HepG2 (cell line): ENCODE measurements around the gene THRA. TPM values are rescaled to one million over a fixed set of nuclear protein-coding genes. Genes with fewer than 3 reads are reported as not detected.

ENCODE experiments used
- ATAC-seq: fragments of 200-7000 bp; cut with Tn5 transposase; 3 replicates; pipeline ENCODE4 v1.9.1; 2020; ENCODE audit warnings: mild to moderate bottlenecking, moderate library complexity
- BruUV-seq: library from RNA; stranded (reverse); fragments of 400-500 nt; replicated peaks from 2 replicates; lab custom pipeline; 2021; lab: Mats Ljungman, UMichigan
- CTCF ChIA-PET: fragments of 300-600 bp; formaldehyde crosslinking; extraction: SDS; loops from one replicate; lab custom pipeline; 2021; ENCODE audit warnings: low total read pairs, inconsistent platforms, low intra/inter-chr PET ratio; lab: Yijun Ruan, JAX
- POLR2A ChIA-PET: fragments of 350-600 bp; sonication (Branson Sonifier 250); formaldehyde crosslinking; loops from one replicate; lab custom pipeline; 2020; ENCODE audit warnings: antibody characterized with exemption, inconsistent platforms; lab: Yijun Ruan, JAX
- DNase-seq: peaks from one replicate; pipeline ENCODE4 v3.0.0-alpha.2; 2015; ENCODE audit warnings: low spot score
- FAIRE-seq: peaks from 3 replicates; lab custom pipeline; 2011; peaks lifted over from hg19 to GRCh38; lab: Jason Lieb, UNC
- H2AFZ ChIP-seq: one replicate; pipeline ENCODE4 v1.6.1; 2011; ENCODE audit warnings: low read length, inconsistent platforms
- H3K27ac ChIP-seq: fragments of 300-600 bp; 3 replicates; pipeline ENCODE4 v1.8.0; 2011; ENCODE audit warnings: mixed run types, mild to moderate bottlenecking, mixed read lengths, low read length, inconsistent platforms; ENCODE audit not compliant: insufficient read depth; ENCODE audit errors: extremely low read length
- H3K27me3 ChIP-seq, 2 experiments: fragments of 200-600 bp in 1 of 2; 2 replicates in 1 of 2; 3 replicates in 1 of 2; pipeline versions ENCODE4 v1.6.0 to v1.8.0; 2011; ENCODE audit warnings: low read length in 2 of 2, mild to moderate bottlenecking in 2 of 2, moderate library complexity in 2 of 2, inconsistent platforms in 1 of 2; ENCODE audit not compliant: insufficient read depth in 2 of 2, control insufficient read depth in 1 of 2
- H3K36me3 ChIP-seq, 2 experiments: fragments of 200-600 bp in 1 of 2; replicated peaks in 1 of 2; 2 replicates in 1 of 2; 3 replicates in 1 of 2; pipeline versions ENCODE4 v1.5.1 to v1.8.0; 2011; ENCODE audit warnings: low read length in 2 of 2, inconsistent platforms in 1 of 2; ENCODE audit not compliant: insufficient read depth in 2 of 2, control insufficient read depth in 1 of 2
- H3K4me1 ChIP-seq: 2 replicates; pipeline ENCODE4 v1.5.1; 2012; ENCODE audit warnings: low read length, inconsistent platforms; ENCODE audit not compliant: insufficient read depth
- H3K4me2 ChIP-seq: 2 replicates; pipeline ENCODE4 v1.6.0; 2011; ENCODE audit warnings: low read depth, low read length, inconsistent platforms
- H3K4me3 ChIP-seq, 3 experiments: fragments of 200-600 bp in 1 of 3; sonication (generic), shearing (Covaris generic) in 1 of 3; replicated peaks in 1 of 3; 2 replicates each; pipeline ENCODE4 v1.5.1; 2011 to 2016; ENCODE audit warnings: low read length in 3 of 3, inconsistent platforms in 2 of 3, low read depth in 2 of 3, mild to moderate bottlenecking in 2 of 3, control low read depth in 1 of 3, mixed read lengths in 1 of 3; ENCODE audit not compliant: insufficient read depth in 1 of 3
- H3K79me2 ChIP-seq: one replicate; pipeline ENCODE4 v1.6.1; 2011; ENCODE audit warnings: low read length, inconsistent platforms; ENCODE audit not compliant: insufficient read depth
- H3K9ac ChIP-seq: 2 replicates; pipeline ENCODE4 v1.6.0; 2011; ENCODE audit warnings: mild to moderate bottlenecking, low read depth, low read length, inconsistent platforms; ENCODE audit not compliant: insufficient read depth
- H3K9me3 ChIP-seq: 2 replicates; pipeline ENCODE4 v1.5.1; 2012; ENCODE audit warnings: mild to moderate bottlenecking, low read length
- H4K20me1 ChIP-seq: 2 replicates; pipeline ENCODE4 v1.6.0; 2011; ENCODE audit warnings: inconsistent platforms, mild to moderate bottlenecking, low read length, moderate library complexity; ENCODE audit not compliant: insufficient read depth
- DMAP1 ChIP-seq: IDR thresholded peaks from 2 replicates; pipeline ENCODE4 v1.6.1; 2016
- FOXJ3 ChIP-seq: sonication (generic); formaldehyde crosslinking; IDR thresholded peaks from 2 replicates; pipeline ENCODE4 v1.4.0; 2020; ENCODE audit warnings: missing genetic modification reagents, mild to moderate bottlenecking, borderline replicate concordance
- NFRKB ChIP-seq: fragments of 450-650 bp; IDR thresholded peaks from 2 replicates; pipeline ENCODE4 v1.6.1; 2017
- NONO ChIP-seq, 2 experiments: fragments of 450-650 bp in 1 of 2; sonication (generic) in 1 of 2; formaldehyde crosslinking in 1 of 2; IDR thresholded peaks in 1 of 2; conservative IDR thresholded peaks in 1 of 2; 2 replicates each; pipeline versions ENCODE4 v1.6.1 to v1.8.0; 2017 to 2022; ENCODE audit warnings: mild to moderate bottlenecking in 1 of 2, missing genetic modification reagents in 1 of 2, moderate library complexity in 1 of 2
- NRL ChIP-seq: sonication (generic); formaldehyde crosslinking; IDR thresholded peaks from 2 replicates; pipeline ENCODE4 v1.5.0; 2020; ENCODE audit warnings: missing genetic modification reagents, mild to moderate bottlenecking, moderate library complexity, borderline replicate concordance
- POLR2A ChIP-seq, 2 experiments: IDR thresholded peaks; 2 replicates each; pipeline ENCODE4 v1.6.1; 2011; ENCODE audit warnings: low read depth in 2 of 2, low read length in 2 of 2, mild to moderate bottlenecking in 1 of 2, moderate library complexity in 1 of 2; ENCODE audit not compliant: insufficient read depth in 1 of 2
- SALL2 ChIP-seq: sonication (generic); formaldehyde crosslinking; IDR thresholded peaks from 2 replicates; pipeline ENCODE4 v1.8.1; 2023; ENCODE audit warnings: mild to moderate bottlenecking, missing genetic modification reagents, inconsistent platforms
- SSRP1 ChIP-seq: IDR thresholded peaks from 2 replicates; pipeline ENCODE4 v1.6.1; 2016; ENCODE audit warnings: control low read depth
- TBX3 ChIP-seq: fragments of 450-650 bp; IDR thresholded peaks from 2 replicates; pipeline ENCODE4 v1.6.1; 2017; ENCODE audit warnings: antibody characterized with exemption, mild to moderate bottlenecking, inconsistent platforms, borderline replicate concordance
- THYN1 ChIP-seq: sonication (generic); formaldehyde crosslinking; IDR thresholded peaks from 2 replicates; pipeline ENCODE4 v1.8.1; 2023; ENCODE audit warnings: low read depth, mild to moderate bottlenecking, moderate library complexity, missing genetic modification reagents, borderline replicate concordance
- XRCC5 ChIP-seq: fragments of 200-400 bp; formaldehyde crosslinking; optimal IDR thresholded peaks from 2 replicates; pipeline ENCODE3; 2017; ENCODE audit warnings: mild to moderate bottlenecking, low read length
- ZNF563 ChIP-seq: sonication (generic); formaldehyde crosslinking; IDR thresholded peaks from 2 replicates; pipeline ENCODE4 v1.8.0; 2022; ENCODE audit warnings: mild to moderate bottlenecking, moderate library complexity, missing genetic modification reagents
- ZNF672 ChIP-seq: sonication (generic); formaldehyde crosslinking; IDR thresholded peaks from 2 replicates; pipeline ENCODE4 v1.8.1; 2022; ENCODE audit warnings: missing genetic modification reagents
- WGBS: methylation state at CpG from one replicate; pipeline ENCODE4 v1.1.6; 2017; ENCODE audit warnings: low lambda C conversion rate; 5-methylcytosine and 5-hydroxymethylcytosine counted together
- in situ Hi-C: cut with HindIII; loops from 2 replicates; pipeline ENCODE4 v1.10.0; 2017; ENCODE audit warnings: low pct_unique_long_range_greater_than_20kb; ENCODE audit not compliant: extremely low pct_ligation_motif_present
- intact Hi-C: fragments of 100-400 bp; cut with micrococcal nuclease; formaldehyde crosslinking; loops from one replicate; pipeline ENCODE4 v1.10.0; 2022; ENCODE audit not compliant: unreplicated experiment
- polyA plus RNA-seq, 8 experiments: library from polyadenylated mRNA; depleted of rRNA in 3 of 8; stranded (reverse) in 7 of 8; unstranded in 1 of 8; fragments of >200 nt; fragmentation: Illumina TruSeq in 4 of 8; extraction: Trizol in 4 of 8; gene quantifications; 2 replicates each; pipeline versions ENCODE4 v1.2.1 to v1.2.3, GENCODE V29; 2011 to 2016; ENCODE audit warnings: low read depth in 4 of 8, missing spikeins in 1 of 8, mixed read lengths in 1 of 8; ENCODE audit not compliant: insufficient read depth in 1 of 8
- total RNA-seq, 5 experiments: library from RNA; depleted of rRNA; stranded (reverse); fragments of >200 nt; fragmentation: Illumina TruSeq; extraction: Trizol; gene quantifications; 2 replicates each; pipeline ENCODE4 v1.2.3, GENCODE V29; 2016; ENCODE audit warnings: low read depth in 1 of 5
- TF ChIP-seq, protein P1 (sequence below): sonication (generic); formaldehyde crosslinking; IDR thresholded peaks from 2 replicates; pipeline ENCODE4 v1.4.0; 2020; ENCODE audit warnings: missing genetic modification reagents
- TF ChIP-seq, protein P2 (sequence below): sonication (generic); formaldehyde crosslinking; IDR thresholded peaks from 2 replicates; pipeline ENCODE4 v1.8.0; 2022; ENCODE audit warnings: low read depth, missing genetic modification reagents
- TF ChIP-seq, protein P3 (sequence below): sonication (generic); formaldehyde crosslinking; IDR thresholded peaks from 2 replicates; pipeline ENCODE4 v1.4.0; 2020; ENCODE audit warnings: mild to moderate bottlenecking, missing genetic modification reagents
- TF ChIP-seq, protein P4 (sequence below): sonication (generic); formaldehyde crosslinking; conservative IDR thresholded peaks from 2 replicates; pipeline ENCODE4 v1.8.0; 2022; ENCODE audit warnings: missing genetic modification reagents

The THRA gene
- total and polyA plus RNA-seq, 2 of the 13 experiments (the other 11 are each of a cell fraction or from before 2014, with no cell fraction given) = 8.0 to 9.9 TPM

DNA sequence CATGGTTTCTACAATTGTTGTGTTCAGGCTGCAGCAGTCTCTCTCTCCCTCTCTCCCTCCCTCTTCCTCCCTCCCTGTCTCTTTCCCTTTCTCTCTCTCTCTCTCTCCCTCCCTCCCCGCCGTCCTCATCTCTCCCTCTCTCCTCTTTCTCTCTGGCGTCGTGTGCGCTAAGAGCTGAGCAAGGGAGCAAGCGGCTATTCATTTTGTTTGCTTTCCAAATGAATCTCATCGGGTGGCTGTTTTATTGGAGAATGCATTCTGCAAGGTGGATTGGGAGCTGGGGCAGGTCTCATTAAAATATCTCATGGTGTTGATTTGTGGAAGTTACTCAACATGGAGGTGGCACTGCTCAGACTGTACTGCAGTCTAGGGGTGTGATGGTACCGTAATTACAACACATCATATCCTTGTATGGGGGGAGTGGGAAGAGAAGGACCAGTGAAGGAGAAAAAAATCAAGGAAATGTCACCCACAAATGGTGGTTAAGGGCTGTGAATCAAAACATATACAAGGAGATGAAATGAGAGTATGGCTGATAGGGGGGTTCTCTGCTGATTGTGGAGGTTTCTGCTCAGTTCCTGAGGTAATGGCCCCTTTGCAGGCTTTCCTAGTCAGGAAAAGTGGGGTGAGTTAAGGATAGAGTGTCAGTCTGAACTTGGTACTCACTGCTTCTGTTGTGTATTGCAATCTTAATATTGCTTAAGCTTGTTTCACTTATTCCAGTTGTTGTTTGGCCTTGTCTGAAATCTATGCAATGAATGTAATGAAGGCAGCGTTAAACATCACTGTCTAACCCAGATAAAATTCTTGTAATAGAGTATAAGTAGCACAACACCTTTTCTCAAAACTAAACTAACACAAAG, 61.7 kb downstream of the THRA start (continued):
- TF ChIP-seq, protein P1, sequence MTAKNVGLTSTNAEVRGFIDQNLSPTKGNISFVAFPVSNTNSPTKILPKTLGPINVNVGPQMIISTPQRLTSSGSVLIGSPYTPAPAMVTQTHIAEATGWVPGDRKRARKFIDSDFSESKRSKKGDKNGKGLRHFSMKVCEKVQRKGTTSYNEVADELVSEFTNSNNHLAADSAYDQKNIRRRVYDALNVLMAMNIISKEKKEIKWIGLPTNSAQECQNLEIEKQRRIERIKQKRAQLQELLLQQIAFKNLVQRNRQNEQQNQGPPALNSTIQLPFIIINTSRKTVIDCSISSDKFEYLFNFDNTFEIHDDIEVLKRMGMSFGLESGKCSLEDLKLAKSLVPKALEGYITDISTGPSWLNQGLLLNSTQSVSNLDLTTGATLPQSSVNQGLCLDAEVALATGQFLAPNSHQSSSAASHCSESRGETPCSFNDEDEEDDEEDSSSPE (CRISPR knock-in tag) = no peak
- TF ChIP-seq THYN1 (no peak), XRCC5 (peak; percentile 36), NONO (IDR thresholded peaks at IDR 0.05) (no peak), NONO (CRISPR knock-in tag; conservative IDR thresholded peaks at IDR 0.05) (no peak), ZNF672 (CRISPR knock-in tag) (no peak)

- CTCF ChIA-PET = no interaction called here
- DNase-seq (no peak), FAIRE-seq (no peak), ATAC-seq (0 out of 3 replicates have a peak, but pooled peaks have one; percentile 16)
- Histone ChIP-seq H3K4me3 (no peak overlapping the region), H4K20me1 (peaks cover 13% of the 10 kb centered on the region), H3K4me1 (peaks cover 32% of the 10 kb centered on the region), H3K9me3 (no peaks in the 10 kb centered on the region), H3K4me2 (no peak overlapping the region), H3K36me3 (peaks cover 30 to 77% of the 10 kb centered on the region in 2 experiments), H3K27me3 (no peaks in the 10 kb centered on the region), H3K79me2 (peaks cover 22% of the 10 kb centered on the region), H2AFZ (no peak overlapping the region), H3K27ac (no peak overlapping the region), H3K9ac (no peak overlapping the region)
- TSS peak; percentile 22 for BruUV-seq
- POLR2A ChIA-PET = interaction anchor here (4.9 to 8.8 kb wide), 2 partner anchors 10 to 16 kb away, joined by 36 to 62 read pairs; partner anchors contain the start of gene CASC3
- intact Hi-C loops (no loop called here), in situ Hi-C loops (no loop called here)
- 97% methylated on average over 5 of the region's 5 CpGs for WGBS
- no peak for TF ChIP-seq DMAP1 (CRISPR knock-in tag)
- TF ChIP-seq ZNF563 (CRISPR knock-in tag) = no peak
- TF ChIP-seq SSRP1 (CRISPR knock-in tag) = 0 out of 2 replicates have a peak, but pooled peaks have one; percentile 30
- TF ChIP-seq NRL (CRISPR knock-in tag) = no peak
- TF ChIP-seq, protein P2, sequence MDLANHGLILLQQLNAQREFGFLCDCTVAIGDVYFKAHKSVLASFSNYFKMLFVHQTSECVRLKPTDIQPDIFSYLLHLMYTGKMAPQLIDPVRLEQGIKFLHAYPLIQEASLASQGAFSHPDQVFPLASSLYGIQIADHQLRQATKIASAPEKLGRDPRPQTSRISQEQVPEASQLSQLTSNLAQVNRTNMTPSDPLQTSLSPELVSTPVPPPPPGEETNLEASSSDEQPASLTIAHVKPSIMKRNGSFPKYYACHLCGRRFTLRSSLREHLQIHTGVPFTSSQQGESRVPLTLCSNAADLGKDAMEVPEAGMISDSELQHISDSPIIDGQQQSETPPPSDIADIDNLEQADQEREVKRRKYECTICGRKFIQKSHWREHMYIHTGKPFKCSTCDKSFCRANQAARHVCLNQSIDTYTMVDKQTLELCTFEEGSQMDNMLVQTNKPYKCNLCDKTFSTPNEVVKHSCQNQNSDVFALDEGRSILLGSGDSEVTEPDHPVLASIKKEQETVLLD (CRISPR knock-in tag) = no peak
- TF ChIP-seq, protein P3, sequence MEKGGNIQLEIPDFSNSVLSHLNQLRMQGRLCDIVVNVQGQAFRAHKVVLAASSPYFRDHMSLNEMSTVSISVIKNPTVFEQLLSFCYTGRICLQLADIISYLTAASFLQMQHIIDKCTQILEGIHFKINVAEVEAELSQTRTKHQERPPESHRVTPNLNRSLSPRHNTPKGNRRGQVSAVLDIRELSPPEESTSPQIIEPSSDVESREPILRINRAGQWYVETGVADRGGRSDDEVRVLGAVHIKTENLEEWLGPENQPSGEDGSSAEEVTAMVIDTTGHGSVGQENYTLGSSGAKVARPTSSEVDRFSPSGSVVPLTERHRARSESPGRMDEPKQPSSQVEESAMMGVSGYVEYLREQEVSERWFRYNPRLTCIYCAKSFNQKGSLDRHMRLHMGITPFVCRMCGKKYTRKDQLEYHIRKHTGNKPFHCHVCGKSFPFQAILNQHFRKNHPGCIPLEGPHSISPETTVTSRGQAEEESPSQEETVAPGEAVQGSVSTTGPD (CRISPR knock-in tag) = no peak
- no peak for TF ChIP-seq NFRKB
- TF ChIP-seq SALL2 = no peak
- TF ChIP-seq POLR2A (IDR thresholded peaks at IDR 0.05; ENCODE audit: insufficient read depth in 1 of 2, low read depth in 2 of 2, low read length in 2 of 2) = 0 out of 4 replicates have a peak, but pooled peaks of 1 of the 2 experiments have one; percentile 20
- 0 out of 2 replicates have a peak, but pooled peaks have one; percentile 14 for TF ChIP-seq TBX3
- TF ChIP-seq, protein P4, sequence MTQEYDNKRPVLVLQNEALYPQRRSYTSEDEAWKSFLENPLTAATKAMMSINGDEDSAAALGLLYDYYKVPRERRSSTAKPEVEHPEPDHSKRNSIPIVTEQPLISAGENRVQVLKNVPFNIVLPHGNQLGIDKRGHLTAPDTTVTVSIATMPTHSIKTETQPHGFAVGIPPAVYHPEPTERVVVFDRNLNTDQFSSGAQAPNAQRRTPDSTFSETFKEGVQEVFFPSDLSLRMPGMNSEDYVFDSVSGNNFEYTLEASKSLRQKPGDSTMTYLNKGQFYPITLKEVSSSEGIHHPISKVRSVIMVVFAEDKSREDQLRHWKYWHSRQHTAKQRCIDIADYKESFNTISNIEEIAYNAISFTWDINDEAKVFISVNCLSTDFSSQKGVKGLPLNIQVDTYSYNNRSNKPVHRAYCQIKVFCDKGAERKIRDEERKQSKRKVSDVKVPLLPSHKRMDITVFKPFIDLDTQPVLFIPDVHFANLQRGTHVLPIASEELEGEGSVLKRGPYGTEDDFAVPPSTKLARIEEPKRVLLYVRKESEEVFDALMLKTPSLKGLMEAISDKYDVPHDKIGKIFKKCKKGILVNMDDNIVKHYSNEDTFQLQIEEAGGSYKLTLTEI (CRISPR knock-in tag) = no peak
- TF ChIP-seq FOXJ3 = no peak
Observed at GRCh38 chr17:40129498-40129897, 66.7 kb downstream of the THRA start.
